Measurements from ENCODE around the gene SMOC2.

The SMOC2 gene

DNA sequence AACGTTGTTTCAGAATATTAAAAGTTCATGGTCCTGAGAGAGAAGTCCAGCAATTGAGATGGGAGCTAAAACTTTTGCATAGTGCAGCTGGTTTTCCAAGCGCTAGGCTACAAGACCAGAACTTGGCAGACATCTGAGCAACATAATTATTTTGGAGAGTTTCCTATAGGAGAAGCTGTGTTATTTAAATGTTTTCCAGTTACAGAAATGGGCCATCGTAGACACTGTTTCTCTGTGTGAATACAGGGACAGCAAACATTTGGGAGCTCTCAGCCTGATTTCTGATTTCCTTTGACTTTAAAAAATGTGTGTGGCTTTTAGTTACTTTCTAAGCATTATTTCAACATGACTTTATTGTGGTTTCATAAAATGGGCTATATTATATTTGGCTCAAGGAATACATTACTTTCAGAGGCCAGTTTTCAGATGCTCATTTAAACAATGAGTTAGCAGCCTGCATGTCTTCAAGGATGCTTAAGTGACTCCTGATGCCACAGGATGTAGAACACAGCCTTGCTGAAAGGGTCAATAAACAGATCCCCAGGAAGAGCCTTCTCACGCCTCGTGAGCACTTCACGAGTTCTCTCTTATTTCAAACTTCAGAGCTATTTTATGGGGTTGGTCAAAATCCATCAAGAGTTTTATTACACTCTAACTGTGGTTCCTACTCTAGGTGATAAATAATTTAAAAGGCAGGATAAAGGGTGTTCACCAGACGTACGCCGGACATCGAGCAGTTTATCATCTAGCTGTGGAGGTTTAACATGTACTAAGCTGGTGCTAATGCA, 193.8 kb downstream of the SMOC2 start:
- DNase-seq, result no peak

DNA sequence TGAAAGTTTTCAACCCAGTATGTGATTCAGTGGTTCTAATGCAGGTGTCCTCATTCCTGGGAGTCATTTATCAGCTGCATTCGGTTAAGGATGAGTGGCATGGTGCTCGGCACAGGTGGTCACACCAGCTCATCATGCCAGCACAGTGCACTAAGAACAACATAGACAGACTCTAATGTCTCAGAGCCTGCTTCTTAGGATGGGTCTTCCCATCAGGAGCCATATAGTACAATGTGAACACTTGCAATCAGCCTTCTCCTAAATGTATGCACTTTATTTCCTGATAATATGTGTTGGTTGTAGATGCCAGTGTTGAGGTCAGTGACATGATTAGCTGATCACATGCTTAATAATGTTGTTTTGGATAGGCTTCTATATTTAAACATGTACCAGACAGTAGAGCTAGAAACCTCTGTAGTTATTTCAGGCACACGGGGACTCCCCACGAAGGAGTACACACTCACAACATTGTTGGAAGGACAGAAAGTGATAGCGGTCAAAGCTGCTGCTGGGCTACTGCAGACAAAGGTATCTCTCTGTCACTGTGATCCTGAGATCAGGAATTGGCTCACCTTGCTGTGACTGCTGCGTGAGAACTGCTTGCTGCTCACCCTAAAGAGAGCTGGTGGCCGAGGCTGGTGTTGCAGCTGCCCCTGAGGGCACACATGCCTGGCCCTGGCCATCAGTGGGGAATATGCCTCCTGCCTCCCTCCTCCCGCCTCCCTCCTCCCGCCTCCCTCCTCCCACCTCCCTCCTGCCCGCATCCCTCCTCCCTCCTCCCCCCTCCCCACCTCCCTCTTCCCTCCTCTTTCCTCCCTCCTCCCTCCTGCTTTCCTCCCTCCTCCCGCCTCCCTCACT, 195.4 kb downstream of the SMOC2 start:
- no peak for DNase-seq

DNA sequence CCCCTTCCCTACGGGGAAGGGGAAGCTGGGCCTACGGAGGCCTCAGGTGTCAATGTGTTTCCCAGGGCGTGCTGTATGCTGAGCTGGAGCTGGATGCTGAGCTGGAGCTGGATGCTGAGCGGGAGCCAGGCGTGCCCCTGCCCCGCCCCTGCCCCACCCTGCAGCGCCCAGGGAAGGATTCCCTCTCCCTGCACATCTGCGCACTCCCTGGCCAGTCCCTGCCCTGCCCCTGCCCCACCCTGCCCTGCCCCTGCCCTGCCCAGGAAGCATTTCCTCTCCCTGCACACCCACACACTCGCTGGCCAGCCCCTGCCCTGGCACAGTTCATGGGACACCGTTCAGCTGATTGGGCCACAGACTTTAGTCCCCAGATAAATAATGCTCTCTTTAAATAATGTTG, 196.8 kb downstream of the SMOC2 start:
- DNase-seq, result no peak

DNA sequence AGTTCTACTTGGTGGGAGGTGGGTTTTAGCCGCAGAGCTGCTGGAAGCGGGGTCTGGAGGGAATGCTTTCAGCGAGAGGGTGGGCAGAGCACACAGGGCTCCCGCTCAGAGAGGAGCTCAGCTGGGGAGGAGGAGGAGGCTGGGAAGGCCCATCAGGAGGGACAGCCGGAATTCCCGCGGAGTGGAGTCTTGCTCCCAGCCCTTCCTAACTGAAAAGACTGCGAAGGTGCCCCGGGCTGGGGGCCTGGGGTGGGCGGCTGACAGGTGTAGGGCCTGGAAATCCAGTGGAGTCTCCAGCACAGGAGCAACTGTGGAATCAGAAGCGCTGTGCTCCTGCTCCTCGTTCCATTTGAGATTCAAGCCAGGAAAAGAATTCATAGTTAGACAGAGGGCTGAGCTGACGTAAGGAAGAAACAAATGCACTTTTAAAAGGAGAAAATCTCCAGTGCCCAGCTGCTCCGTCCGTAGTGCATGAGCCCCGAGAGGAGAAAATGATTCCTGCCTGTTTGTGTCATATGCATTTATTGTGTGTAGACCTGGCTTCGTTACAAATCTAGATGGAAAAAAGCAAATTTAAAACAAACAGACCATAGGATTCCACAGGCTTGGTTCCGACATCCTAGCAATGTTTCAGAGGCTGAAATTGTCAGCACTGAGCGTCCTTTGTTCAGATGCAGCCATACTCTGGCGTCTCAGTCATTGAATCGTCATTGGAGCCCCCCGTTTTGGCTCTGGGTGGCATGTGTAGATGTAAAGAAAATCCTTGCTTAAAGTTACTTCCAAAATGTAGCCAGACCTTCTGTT, 197.7 kb downstream of the SMOC2 start:
- DNase-seq, result no peak

DNA sequence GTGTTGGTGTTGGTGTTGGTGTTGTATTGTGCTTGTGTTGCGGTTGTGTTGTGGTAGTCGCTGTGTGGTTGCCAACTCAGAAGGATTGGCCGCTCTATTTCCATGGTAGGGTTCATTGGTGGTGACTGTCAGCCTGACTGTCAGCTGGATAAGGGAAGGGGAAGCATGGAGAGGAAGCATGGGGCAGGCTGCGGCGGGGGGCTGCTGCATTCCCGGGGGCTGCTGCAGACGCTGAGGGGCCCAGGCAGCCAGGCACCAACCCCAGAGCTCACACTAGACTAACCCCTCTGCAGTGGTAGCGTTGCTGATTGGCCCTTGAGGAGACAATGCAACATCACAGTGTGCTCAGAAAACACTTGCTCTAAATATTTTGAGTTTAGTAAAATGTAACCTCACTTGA, 199.2 kb downstream of the SMOC2 start:
- DNase-seq, result no peak

DNA sequence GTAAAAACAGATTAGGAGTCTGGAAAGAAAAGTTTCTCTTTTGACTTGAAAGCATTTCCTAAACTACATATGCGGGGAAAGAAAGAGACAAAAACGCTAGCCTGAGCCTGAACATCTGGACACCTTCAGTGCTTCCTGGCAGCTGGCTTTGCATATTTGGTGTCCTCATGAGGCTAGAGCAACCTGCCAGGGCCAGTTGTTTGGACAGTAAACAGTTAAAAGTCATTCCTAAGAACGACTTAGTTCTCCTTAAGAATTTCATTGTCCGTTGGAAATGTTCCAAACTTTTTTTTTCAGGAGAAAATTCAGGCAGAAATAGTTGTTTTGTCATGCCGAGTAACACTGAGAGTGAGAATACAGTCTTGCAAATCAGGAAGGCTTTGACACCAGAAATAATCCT, 199.8 kb downstream of the SMOC2 start:
- no peak for DNase-seq

DNA sequence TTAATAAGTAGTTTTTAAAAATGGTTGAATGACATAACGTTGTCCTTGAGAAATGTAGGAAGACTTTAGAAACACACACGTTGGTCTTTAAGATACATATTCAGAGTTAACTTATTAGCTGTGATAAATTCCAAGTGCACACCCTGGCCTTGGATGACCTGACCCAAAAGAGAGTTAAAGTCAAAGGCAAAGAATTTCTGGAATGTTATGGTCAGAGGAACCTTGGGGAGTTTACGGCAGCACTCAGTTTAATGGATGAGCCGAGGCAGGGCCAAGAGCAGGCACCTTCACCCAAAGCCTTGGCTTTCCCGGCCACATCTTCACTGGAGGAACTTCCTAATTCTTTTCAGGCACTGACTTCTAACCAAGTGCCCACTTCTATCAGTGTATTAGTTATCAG, 200.5 kb downstream of the SMOC2 start:
- no peak for DNase-seq

DNA sequence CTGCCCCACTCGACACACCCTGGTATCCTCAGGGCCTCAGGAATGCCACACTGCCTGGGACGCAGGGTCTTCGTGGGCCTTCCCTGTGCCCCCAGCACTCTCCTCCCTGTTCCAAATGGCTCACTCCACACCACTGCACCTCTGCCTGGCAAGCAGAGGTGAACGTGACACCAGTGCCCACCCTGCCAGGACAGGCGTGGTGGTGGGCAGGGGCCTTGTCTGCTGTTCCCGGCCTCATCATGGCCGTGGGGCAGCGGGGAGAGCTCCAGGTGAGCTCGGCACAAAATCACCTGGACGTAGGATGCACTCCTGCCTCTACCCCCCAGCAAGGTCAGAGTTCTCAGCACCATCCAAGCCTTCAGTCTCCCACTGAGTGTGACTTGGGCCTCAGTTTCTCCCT, 202.4 kb downstream of the SMOC2 start:
- DNase-seq, result no peak

DNA sequence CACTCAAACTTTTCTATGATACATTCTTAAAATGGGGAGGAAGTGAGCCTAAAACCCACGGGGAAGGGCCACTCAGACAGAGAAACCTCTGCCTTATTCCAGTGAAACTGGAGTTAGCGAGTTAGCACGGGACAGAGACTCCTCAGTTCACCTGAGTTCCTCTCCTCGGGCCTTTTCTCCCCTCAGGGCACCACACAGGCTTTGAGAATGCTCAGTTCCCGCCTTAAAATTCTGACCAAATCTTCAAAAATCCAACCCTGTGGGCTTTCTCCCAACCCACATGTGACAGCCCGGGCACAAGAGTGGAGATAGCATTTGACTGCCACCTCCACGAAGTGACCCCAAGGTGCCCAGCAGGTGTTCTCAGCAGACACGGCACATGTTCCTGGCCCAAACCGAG, 204.3 kb downstream of the SMOC2 start:
- DNase-seq, result no peak

DNA sequence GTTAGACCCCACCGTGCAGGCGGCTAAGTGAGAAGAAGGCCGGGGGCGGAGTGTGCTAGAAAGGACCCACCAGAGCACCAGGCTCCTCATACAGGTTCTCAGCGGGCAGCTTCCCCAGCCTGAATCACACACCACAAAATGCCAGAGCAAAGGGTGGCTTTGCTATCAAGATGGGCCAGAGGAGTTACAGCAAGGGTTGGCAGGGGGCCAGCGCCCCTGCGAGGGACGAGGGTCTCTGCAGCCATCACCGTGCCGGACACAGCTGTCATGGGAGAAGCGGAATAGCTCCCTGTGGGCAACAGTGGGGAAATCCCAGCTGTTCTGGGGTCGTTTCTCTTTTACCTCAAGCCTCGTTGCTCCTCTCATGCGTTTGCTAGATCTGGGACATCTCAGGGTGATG, 206.3 kb downstream of the SMOC2 start:
- no peak for DNase-seq

DNA sequence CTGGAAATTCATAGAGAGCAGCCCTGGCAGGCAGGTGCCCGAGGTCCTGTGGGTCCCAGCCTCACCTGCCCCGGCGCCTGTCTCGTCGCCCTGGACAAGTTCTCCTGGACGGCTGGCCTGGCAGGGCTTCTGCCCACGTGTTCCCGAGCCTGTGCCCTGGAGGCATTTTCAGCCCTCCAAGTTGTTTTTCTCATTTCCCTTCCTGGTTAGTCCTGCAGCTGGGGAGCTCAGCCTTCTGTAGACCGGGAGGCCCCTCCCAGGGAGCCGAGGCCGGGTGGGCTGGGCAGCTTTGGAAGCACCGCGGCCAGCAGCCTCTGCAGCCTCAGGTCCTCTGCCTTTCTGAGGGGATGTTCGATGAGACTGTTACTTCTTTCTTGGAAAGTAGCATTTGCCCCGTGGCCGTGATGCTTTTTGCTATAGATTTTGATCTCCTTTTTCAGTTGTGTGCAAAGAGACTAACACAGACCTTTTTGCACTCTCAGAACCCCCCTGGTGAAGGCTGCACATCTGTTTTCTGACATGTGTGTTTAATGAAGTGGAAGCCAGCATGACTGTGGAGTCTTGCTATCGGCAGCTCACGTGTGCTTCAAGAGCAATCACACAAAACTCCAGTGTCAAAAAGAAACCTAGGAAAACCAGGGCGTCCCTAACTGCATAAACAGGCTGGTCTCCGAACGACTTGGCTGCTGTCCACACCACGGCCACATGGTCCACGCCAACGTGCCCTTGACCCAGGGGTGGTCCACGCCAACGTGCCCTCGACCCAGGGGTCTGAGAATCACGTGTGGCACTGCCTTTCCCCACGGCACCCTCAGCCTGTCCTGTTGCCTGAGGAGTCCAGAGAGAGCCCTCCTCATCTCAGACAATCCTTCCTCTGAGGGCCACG, 207.5 kb downstream of the SMOC2 start:
- no peak for DNase-seq

DNA sequence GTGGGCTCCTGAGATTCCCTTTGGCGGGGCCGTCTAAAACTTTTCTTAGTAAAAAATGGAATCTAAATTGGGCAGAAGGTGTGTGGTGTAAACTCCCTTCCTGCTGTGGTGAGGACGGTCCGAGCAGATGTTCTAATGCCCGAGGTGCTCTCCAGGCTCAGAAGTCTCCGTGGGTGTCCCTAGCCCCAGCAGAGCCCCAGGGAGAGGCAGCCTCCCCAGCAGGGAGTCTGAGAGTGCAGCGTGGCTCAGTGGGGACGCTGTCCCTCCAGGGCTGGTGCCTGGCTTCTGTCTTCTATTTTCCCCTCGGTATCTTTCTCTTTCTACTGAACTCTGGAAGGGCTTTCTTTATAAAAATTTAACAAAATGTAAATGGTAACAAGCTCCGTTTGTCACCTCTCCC, 208.2 kb downstream of the SMOC2 start:
- no peak for DNase-seq

DNA sequence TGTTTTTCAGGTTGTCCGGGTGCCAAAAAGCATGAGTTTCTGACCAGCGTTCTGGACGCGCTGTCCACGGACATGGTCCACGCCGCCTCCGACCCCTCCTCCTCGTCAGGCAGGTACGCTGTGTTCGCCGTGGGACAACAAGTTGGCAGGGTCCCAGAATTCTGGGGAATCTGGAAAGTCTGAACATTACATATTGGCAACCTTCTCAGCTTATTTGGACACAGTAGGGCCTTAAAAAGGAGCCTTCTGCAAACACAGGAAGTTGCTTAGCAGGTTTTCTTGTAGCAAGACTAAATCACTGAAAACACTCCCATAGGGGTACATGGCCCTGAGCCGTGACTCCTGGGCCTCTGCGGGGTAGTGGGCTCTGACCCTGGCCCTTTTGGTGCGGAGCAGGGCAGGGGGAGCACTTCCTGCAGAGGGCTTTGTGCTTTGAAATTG, 209.7 kb downstream of the SMOC2 start:
- DNase-seq, result no peak

DNA sequence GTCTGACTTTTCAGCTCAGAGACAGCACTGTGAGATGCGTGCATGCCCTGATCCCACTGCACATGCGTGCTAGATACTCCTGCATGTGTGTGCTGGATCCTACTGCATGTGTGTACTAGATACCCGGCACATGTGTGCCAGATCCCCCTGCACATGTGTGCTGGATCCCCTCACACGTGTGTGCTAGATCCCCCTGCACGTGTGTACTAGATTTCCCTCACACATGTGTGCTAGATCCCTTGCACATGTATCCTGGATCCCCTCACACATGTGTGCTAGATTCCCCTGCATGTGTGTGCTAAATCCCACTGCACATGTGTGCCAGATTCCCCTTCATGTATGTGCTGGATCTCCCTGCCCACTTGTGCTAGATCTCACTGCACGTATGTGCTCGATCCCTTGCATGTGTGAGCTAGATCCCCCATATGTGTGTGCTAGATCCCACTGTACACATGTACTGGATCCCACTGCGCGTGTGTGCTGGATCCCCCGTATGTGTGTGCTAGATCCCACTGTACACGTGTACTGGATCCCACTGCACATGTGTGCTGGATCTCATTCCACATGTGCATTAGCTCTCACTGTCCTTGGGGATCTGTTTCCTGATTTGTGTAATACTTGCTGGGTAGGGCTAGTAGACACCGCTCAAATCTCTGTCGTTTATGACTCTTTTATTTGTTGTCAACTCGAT, 214.6 kb downstream of the SMOC2 start:
- no peak for DNase-seq

DNA sequence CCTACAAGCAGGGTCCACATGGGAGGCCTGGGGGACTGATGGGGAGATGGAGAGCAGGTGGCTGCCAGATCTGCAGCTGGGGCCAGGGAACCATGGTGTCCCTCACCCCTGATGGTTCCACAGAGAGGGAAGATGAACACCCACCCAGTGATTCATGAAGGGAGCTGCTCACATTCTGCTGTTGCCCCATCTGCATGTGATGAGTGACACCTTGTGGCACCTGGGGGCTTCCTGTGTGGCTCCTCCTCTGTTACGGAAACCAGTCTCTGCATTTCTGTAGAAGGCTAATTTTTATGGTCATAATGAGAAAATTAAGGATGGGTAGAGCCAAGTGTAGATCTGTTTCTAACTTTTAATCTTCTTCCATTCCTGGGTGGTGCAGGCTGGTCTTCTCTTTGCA, 217.1 kb downstream of the SMOC2 start:
- DNase-seq, result no peak

DNA sequence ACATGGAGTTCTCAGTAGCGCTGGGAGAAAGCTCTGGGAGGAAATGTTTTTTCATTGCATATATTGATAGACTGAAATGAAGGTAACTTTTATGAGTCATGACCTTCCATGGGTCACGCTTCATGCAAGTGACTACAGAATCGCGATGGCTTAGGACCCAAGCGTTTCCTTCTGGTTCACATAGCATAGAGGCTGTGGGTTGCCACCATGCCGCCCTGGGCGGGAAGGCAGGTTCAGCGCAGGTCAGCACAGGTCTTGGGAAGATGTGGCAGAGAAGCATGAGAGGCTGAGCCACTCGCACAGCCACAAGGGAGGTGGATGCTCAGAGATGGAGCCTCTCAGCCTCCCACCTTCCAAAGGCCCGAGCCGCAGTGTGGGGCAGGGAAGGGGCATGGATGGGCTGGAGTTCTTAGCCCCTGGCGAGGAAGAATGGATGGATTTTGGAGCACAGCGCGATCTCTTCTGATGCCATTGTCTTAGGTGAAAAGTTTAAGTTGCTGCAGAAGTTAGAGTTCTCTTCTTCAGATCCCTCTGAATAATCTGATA, 219.5 kb downstream of the SMOC2 start:
- DNase-seq, result no peak

DNA sequence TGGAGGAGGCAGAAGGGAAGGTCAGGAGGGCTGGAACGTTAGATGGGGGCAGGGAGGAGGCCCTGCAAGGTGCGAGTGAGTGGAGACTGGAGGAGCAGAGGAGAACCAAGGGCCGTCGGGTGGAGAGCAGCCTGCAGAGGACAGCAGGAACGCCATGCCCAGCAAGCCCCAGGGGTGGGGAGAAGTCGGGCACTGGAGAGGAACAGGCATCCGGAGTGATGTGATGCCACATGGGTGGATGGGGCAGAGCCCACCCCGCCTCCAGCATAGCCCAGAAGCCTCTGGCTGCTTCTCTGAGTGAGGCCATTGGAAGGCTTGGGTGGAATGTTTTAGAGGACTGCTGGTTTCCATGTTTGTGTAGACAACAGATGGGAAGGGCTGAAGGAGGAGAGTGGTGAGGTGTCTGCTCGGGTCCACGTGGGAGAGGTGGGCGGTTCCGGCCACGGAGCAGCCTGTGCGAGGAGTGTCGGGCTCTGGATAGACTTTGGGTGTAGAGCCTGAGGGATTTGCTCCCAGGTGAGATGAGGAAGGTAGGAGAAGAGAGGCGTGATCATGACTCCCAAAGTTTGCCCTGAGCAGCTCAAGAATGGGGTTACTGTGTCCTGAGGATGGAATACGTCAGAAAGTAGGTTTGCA, 221.4 kb downstream of the SMOC2 start:
- DNase-seq, result no peak

DNA sequence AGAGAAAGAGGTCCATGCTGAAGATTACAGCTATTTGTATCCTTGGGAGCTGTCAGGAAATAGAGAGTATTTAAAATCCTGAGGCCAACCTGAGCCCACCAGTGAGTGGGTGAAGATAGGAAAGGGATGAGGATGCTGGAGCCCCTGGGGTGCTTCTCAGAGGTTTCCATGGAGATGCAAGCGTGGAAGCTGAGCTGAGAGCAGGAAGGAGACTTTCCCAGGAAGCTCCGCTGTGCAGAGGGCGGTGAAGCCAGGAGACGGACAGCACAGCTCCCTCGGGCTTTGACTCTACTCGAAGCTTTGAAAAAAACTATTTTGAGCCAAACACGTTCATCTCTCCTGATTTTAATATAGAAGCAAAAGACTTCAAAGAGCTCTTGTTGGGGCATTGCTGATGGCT, 222.1 kb downstream of the SMOC2 start:
- no peak for DNase-seq

DNA sequence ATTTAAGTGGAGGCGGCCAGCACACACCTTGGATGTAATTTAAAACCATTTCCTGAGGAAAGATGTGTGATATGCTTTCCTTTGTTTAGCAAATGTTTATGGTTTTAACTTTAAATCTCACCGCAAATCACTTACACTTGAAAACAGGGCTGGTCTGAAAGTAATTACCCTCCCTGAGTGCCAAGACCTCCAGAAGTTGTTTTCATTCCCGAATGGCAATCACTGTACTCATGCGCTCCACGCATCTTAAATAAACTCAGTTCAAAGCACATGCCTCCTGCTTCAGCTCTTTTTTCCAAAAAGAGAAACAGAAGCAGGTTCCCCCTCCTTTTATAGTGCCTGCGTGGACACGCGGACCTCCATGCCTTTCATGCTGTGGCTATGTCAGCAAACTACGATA, 224.0 kb downstream of the SMOC2 start:
- no peak for DNase-seq

DNA sequence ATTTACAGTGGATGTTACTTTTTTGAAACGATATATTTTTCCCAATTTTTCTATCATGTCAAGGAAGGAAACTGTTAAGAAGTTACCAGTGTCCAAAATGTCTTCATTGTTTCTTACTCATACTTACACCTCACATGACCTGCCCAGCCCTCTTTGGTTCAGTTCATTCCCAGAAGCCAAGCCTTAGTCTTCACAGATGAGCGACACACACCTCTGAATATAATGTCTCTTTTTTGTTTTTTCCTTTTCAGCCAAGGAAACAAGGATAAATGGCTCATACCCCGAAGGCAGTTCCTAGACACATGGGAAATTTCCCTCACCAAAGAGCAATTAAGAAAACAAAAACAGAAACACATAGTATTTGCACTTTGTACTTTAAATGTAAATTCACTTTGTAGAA, 225.2 kb downstream of the SMOC2 start:
- no peak for DNase-seq
